ENCODE results near the gene ZNF296. TPM values are rescaled to one million over a fixed set of nuclear protein-coding genes. Genes with fewer than 3 reads are reported as not detected.

Gene ZNF296
- total RNA-seq, 1 experiment from 2014 or later = 6.7 TPM

- no peaks in the 10 kb centered on the region for H3K9me3 ChIP-seq (ENCODE audit: control insufficient read depth, insufficient read depth, low read depth, low read length)
- H3K36me3 ChIP-seq (ENCODE audit: control insufficient read depth, insufficient read depth, low read length) = peaks cover 6% of the 10 kb centered on the region; the same call in 1 of the 2 replicates
- H3K4me3 ChIP-seq (ENCODE audit: low read depth in 2 of 2, low read length in 2 of 2) = peak within 1 kb of the TSS; percentile 90 to 92
- no peaks in the 10 kb centered on the region for H3K27me3 ChIP-seq (ENCODE audit: control insufficient read depth, insufficient read depth, low read length)
- ATAC-seq (peak; percentile 79), DNase-seq (ENCODE audit: low read depth, low spot score) (peak; percentile 85)
- intact Hi-C loops (cut with micrococcal nuclease; ENCODE audit: unreplicated experiment) = no loop called here
- no peak for TF ChIP-seq REST (IDR thresholded peaks at IDR 0.05; ENCODE audit: insufficient read depth in 1 of 2, low read depth in 2 of 2, low read length in 1 of 2)
- TF ChIP-seq POLR2AphosphoS5 (IDR thresholded peaks at IDR 0.05; ENCODE audit: low read depth, low read length) = peak; percentile 61
- 0 out of 2 replicates have a peak, but pooled peaks have one; percentile 48 for TF ChIP-seq SIN3A (IDR thresholded peaks at IDR 0.05; ENCODE audit: borderline replicate concordance, insufficient read depth, low read depth, low read length)
- no peak for TF ChIP-seq CTCF (IDR thresholded peaks at IDR 0.05)
- ChIA-PET POLR2A (interaction anchor here (0.6 kb wide), 1 partner anchor 23 kb away, joined by 5 read pairs; no protein-coding TSS in a partner anchor), CTCF (no interaction called here)
- in situ Hi-C loops (cut with HindIII; ENCODE audit: low pct_unique_long_range_greater_than_20kb, low sequenced_read_pairs) = no loop called here
- H3K27ac ChIP-seq (ENCODE audit: low read length) = peak within 1 kb of the TSS; percentile 94
- peaks cover 27% of the 10 kb centered on the region for H3K4me1 ChIP-seq (ENCODE audit: control insufficient read depth, insufficient read depth, low read length)
- BruUV-seq (replicated peaks) = no TSS peak
Measured at GRCh38 chr19:45092747-45093678, 16.7 kb upstream of the ZNF296 start, which contains the start of gene PPP1R37. Gene PPP1R37 (plus strand): TSS chr19:45093179. CDS start chr19:45093326, 147 bp downstream.

- H3K36me3 ChIP-seq (ENCODE audit: control insufficient read depth, insufficient read depth, low read length) = peaks cover 6% of the 10 kb centered on the region; the same call in 1 of the 2 replicates
- peak; percentile 90 for ATAC-seq
- no peaks in the 10 kb centered on the region for H3K9me3 ChIP-seq (ENCODE audit: control insufficient read depth, insufficient read depth, low read depth, low read length)
- peak overlapping the region; percentile 90 to 92 for H3K4me3 ChIP-seq (ENCODE audit: low read depth in 2 of 2, low read length in 2 of 2)
- peak overlapping the region; percentile 94 for H3K27ac ChIP-seq (ENCODE audit: low read length)
- TF ChIP-seq TCF7L2 (IDR thresholded peaks at IDR 0.05; ENCODE audit: low read depth, low read length) (peak; percentile 38; the same call in 1 of the 2 replicates), POLR2AphosphoS5 (IDR thresholded peaks at IDR 0.05; ENCODE audit: low read depth, low read length) (peak; percentile 88), REST (IDR thresholded peaks at IDR 0.05; ENCODE audit: insufficient read depth in 1 of 2, low read depth in 2 of 2, low read length in 1 of 2) (peak in 1 of 2 experiments; percentile 64; a peak in 1 of 4 replicates), CTCF (IDR thresholded peaks at IDR 0.05) (no peak), SIN3A (IDR thresholded peaks at IDR 0.05; ENCODE audit: borderline replicate concordance, insufficient read depth, low read depth, low read length) (peak; percentile 61; the same call in 1 of the 2 replicates)
- in situ Hi-C loops (cut with HindIII; ENCODE audit: low pct_unique_long_range_greater_than_20kb, low sequenced_read_pairs) (no loop called here), intact Hi-C loops (cut with micrococcal nuclease; ENCODE audit: unreplicated experiment) (no loop called here)
- POLR2A ChIA-PET = interaction anchor here (0.6 kb wide), 1 partner anchor 175 kb away, joined by 3 read pairs; no protein-coding TSS in a partner anchor
- CTCF ChIA-PET = no interaction called here
- BruUV-seq (replicated peaks) = no TSS peak
- peaks cover 12% of the 10 kb centered on the region for H3K4me1 ChIP-seq (ENCODE audit: control insufficient read depth, insufficient read depth, low read length)
- no peaks in the 10 kb centered on the region for H3K27me3 ChIP-seq (ENCODE audit: control insufficient read depth, insufficient read depth, low read length)
- DNase-seq (ENCODE audit: low read depth, low spot score) = peak; percentile 93
Measured at GRCh38 chr19:45091031-45091923, 15.0 kb upstream of the ZNF296 start.
